ENCODE results near the gene CNTN5.

CNTN5 gene

GRCh38 chr11:99973993-99974392, 953.2 kb downstream of the CNTN5 start:
- DNase-seq: no peak

- no peak for DNase-seq
Observed at GRCh38 chr11:99979042-99979441, 958.3 kb downstream of the CNTN5 start.

- no peak for DNase-seq
Observed at GRCh38 chr11:99987821-99988470, 967.2 kb downstream of the CNTN5 start.

GRCh38 chr11:99988471-99988837, 967.7 kb downstream of the CNTN5 start:
- DNase-seq: no peak

GRCh38 chr11:100003985-100004384, 983.2 kb downstream of the CNTN5 start:
- DNase-seq: no peak

- no peak for DNase-seq
Observed at GRCh38 chr11:100004541-100004940, 983.8 kb downstream of the CNTN5 start.

GRCh38 chr11:100008417-100008816, 987.7 kb downstream of the CNTN5 start:
- no peak for DNase-seq

GRCh38 chr11:100009728-100010127, 989.0 kb downstream of the CNTN5 start:
- no peak for DNase-seq

GRCh38 chr11:100010393-100010792, 989.6 kb downstream of the CNTN5 start:
- no peak for DNase-seq

GRCh38 chr11:100011697-100012096, 990.9 kb downstream of the CNTN5 start:
- DNase-seq: no peak

GRCh38 chr11:100013011-100013410, 992.3 kb downstream of the CNTN5 start:
- DNase-seq: no peak

- DNase-seq: no peak
Observed at GRCh38 chr11:100031973-100032372, 1011.2 kb downstream of the CNTN5 start.

GRCh38 chr11:100061006-100061405, 1040.3 kb downstream of the CNTN5 start:
- no peak for DNase-seq

- DNase-seq: no peak
Observed at GRCh38 chr11:100066399-100066798, 1045.7 kb downstream of the CNTN5 start.

- no peak for DNase-seq
Observed at GRCh38 chr11:100068116-100068515, 1047.4 kb downstream of the CNTN5 start.

- DNase-seq: no peak
Observed at GRCh38 chr11:100072131-100072530, 1051.4 kb downstream of the CNTN5 start.

- DNase-seq: no peak
Observed at GRCh38 chr11:100080381-100080780, 1059.6 kb downstream of the CNTN5 start.

- no peak for DNase-seq
Observed at GRCh38 chr11:100080821-100081220, 1060.1 kb downstream of the CNTN5 start.

GRCh38 chr11:100093698-100094097, 1072.9 kb downstream of the CNTN5 start:
- no peak for DNase-seq

GRCh38 chr11:100094121-100094865, 1073.5 kb downstream of the CNTN5 start:
- DNase-seq: no peak

GRCh38 chr11:100095809-100096208, 1075.1 kb downstream of the CNTN5 start:
- DNase-seq: no peak

GRCh38 chr11:100098560-100098959, 1077.8 kb downstream of the CNTN5 start:
- no peak for DNase-seq

GRCh38 chr11:100105255-100105981, 1084.7 kb downstream of the CNTN5 start:
- DNase-seq: no peak

- no peak for DNase-seq
Observed at GRCh38 chr11:100105982-100106358, 1085.2 kb downstream of the CNTN5 start.
